Stimulated activated CD4-positive, alpha-beta T cell treated with anti-CD3 and anti-CD28 coated beads, Interleukin-1b, Interleukin-23, amount 100 ng/mL, for 4 hours (primary cell): Measurements from ENCODE around the gene GANC.
"Not testable (repeated sequence)": the region's sequence is repeated elsewhere in the genome, so short reads cannot be mapped to it uniquely, and the experiment has no call there.

Source experiments
- DNase-seq, 2 donors: peaks; one replicate each; pipeline ENCODE4 v3.0.0-alpha.2; 2020; ENCODE audit warnings: low read depth in 2 of 2

GANC gene

DNA sequence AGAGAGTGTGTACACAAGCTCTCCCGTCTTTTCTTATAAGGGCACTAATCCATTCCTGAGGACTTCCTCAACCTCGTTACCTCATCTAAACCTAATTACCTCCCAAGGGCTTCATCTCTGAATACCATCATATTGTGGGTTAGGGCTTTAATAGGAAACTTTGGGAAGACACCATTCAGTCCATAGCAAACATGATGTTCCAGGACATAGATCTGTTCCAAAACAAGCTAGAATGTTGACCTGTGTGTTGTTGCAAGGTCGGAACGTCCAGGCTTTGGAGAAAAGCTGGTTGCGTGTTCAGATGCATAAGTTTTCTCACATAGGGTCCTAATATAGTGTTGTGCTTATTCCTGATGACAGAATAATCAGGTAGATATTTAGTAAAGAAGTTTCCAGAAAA lies 9.9 kb downstream of the GANC start:
- no peak for DNase-seq

DNA sequence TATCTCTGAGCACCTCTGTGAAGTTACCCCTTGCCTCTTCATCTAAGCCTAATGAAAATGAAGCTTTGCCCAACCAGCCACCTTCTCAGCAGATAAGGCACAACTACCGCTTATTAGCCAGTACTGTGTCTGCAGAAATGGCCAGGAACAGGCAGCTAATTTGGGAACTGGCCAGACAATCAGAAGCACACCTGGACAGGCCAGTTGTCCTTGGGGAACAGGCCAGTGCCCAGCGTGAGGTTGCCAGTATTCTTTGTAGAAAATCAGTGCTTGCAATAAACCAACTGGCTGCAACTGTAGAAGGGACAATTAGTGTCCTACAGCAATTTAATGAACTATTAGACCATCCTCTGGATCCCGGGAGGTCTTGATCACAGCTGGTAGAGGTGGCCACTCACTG lies 10.7 kb downstream of the GANC start:
- no peak for DNase-seq

DNA sequence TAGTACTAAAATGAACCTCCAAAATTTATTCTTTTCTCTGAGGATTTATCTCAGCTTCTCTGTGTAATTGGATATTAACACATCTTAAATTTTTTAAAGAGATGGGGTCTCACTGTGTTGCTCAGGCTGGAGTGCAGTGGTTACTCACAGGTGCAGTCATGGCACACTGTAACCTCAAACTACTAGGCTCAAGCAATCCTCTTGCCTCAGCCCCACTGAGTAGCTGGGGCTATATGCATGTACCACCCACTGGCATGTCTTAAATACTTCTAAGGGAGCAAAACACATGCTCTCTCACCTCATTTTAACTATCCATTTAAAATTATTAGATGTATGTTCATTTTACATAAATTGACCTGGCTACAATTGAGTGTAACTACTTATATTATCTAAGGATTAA lies 11.6 kb downstream of the GANC start:
- no peak for DNase-seq

DNA sequence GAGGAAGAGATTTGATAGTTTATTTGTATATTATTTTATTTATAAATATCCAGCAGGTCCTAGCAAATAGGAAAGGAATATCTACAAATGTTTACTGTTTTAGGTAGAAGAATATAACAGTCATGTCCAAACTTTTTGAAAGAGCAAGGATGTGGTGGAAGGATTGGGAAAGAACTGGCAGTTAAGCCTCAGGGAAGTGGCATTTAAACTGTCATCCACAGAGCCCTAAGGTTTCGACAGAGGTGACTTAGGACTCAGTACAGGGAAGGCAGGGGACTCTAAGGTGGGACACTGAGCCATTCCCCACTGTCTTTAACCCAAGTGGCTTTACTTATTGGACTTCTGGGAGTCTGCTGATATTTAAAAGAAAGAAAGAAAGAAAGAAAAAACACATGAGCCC lies 12.0 kb downstream of the GANC start:
- no peak for DNase-seq

DNA sequence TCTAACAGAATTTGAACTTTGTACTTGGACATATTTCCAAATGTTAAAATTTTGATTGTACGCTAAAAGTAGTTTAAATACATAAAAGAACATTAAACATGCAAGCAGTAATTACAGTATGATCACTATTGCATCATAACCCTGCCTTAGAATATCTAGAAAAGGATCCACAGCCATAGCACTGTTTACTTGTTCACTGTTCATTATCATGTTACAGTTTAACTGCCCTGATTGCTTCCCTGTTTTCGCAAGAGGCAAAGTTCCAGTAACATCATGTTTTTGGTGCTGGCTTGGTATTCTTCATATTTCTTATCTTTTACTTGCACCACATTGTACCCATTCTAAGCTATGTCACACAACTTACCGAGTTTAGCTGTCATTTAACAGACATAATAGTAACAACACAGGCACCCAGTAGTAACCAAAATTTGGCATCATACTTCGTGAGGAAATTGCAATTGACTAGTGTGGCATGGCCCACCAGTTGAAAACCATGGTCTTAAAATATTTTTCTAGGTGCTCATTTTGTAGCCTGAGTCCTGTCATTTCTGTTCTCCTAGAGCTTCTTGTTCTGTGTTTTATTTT lies 13.5 kb downstream of the GANC start:
- DNase-seq = no peak

DNA sequence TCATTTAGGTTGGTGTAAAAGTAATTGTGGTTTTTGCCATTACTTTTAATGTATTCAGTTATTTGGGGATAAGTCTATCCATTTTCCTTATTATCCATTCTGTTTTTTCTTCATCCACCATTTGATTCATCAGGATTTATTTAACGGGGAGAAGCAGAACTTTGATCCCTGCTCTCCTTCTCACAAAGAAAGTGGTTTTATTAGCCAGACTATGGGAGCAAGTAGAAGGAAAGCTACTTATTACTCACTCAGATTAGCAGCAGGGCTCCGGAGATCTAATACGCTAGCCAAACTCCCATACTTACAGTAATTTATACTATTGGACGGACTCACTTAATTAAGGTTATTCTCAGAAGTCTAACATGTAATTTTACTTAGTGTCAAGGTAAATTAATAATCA lies 14.9 kb downstream of the GANC start:
- no peak for DNase-seq

DNA sequence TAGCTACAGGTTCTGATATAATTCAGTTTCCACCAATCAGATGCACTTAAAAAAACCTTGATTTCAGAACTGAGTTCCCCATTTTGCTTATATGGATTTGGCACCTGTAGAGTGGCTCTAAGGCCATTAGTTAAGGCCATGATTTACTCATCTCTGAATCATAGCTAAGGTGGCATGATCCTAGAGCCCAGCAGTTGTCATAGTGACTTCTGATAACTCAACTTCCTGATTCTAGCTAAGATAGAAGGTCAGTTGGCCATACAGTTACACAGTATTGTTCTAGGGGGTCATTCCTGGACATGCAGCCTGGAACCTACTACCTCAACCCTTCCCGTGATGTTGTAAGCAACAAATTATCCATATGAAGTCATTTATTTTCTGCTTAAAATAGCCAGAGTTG lies 16.2 kb downstream of the GANC start:
- no peak for DNase-seq

DNA sequence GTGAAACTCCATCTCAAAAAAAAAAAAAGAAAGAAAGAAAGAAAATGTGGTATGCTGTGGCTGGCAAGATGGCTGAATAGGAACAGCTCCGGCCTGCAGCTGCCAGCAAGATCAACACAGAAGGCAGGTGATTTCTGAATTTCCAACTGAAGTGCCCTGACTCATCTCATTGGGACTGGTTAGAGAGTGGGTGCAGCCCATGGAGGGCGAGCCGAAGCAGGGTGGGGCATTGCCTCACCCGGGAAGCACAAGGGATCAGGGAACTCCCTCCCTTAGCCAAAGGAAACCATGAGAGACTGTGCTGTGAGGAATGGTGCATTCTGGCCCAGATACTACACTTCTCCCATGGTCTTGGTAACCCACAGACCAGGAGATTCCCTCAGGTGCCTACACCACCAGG lies 28.0 kb downstream of the GANC start:
- DNase-seq = not testable (repeated sequence)

DNA sequence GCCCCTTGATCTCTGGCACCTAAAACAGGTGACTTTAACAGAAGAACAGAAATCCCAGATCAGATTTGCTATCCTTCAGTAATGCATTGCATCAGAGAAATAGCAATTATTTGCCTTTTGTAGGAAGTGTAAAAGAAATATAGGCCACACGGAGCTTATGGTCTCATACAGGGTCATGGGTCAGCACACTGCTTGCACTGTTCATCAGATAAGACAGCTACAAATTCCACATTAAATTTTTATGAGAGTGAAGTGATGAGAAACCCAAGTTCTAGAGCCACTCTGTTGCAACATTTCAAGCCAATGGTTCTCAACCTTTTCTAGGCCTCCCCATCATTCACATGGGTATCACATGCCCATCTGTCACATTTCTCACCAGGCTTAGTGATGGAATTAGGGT lies 33.7 kb downstream of the GANC start:
- DNase-seq = no peak

DNA sequence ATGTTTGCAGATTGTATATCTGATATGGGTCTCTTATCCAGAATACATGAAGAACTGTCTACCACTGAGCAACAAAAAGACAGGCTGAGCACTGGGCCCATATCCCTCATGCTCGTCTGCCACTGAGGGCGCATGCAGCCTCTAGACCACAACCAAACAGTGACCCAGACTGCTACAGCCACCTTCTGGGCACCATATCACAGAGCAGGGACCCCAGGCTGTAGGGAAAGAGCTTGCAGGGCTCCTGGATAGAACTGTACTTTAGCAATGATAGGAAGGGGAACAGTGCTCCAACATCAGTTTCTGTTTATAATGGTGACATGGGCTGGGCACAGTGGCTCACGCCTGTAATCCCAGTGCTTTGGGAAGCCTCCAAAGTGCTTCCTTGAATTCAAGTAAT lies 40.5 kb downstream of the GANC start:
- no peak for DNase-seq

DNA sequence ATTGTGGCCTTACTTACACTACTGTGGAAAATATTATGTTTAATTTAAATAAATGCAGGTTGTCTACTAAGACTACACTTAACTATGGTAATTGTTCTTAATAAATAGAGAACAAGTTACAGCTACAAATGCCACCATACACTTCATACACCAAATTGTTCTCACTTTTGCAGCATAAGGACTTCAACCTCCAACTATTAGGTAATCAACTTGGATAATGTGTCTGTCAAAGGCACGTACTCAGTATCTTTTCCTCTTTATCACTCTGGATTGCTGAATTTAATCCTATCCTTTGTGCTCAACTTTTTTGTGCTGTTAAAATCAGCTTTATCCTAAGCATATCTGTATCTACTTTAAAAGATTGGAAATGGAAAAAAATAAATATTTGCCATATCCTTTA lies 41.8 kb downstream of the GANC start:
- no peak for DNase-seq

DNA sequence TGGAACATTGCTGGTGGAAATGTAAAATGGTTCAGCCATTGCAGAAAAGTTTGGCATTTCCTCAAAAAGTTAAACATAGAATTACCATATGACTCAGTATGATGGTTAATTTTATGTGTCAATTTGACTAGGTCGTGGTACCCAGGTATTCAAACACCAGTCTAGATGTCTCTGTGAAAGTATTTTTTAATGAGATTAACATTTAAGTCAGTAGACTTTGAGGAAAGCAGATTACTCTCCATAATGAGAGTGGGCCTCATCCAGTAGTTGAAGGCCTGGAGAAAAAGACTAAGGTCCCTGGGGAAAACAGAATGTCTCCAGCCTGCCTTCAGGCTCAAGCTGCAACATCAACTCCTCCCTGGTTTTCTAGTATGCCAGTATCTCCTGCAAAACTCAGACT lies 42.5 kb downstream of the GANC start:
- DNase-seq = no peak

DNA sequence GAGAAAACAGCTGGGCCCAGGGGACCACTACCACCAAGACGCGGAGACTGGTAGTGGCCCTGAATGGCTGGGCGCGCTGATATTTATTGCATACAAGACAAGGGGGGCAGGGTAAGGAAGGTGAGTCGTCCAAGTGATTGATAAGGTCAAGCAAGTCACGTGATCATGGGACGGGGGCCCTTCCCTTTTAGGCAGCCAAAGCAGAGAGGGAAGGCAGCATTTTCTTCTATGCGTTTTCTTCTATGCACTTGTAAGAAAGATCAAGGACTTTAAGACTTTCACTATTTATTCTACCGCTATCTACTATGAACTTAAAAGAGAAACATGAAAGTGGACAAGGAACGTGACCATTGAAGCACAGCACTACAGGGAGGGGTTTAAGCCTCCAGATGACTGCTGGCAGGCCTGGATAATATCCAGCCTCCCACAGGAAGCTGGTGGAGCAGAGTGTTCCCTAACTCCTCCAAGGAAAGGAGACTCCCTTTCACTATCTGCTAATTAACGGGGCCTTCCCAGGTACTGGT lies 43.3 kb downstream of the GANC start:
- not testable (repeated sequence) for DNase-seq

DNA sequence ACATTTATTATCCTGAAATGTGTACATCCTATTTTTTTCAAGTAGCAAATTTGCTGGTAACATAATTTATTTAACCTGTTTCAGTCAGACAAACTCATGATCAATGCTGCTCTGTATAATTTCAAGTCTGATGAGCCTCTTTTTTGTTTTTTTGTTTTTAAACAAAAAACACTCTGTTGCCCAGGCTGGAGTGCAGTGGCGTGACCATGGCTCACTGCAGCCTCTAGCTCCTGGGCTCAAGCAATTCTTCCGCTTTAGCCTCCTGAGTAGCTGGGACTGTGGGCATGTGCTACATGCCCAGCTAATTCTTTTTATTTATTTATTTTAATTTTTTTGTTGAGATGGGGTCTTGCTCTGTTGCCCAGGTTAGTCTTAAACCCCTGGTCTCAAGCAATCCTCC lies 46.2 kb downstream of the GANC start:
- no peak for DNase-seq

DNA sequence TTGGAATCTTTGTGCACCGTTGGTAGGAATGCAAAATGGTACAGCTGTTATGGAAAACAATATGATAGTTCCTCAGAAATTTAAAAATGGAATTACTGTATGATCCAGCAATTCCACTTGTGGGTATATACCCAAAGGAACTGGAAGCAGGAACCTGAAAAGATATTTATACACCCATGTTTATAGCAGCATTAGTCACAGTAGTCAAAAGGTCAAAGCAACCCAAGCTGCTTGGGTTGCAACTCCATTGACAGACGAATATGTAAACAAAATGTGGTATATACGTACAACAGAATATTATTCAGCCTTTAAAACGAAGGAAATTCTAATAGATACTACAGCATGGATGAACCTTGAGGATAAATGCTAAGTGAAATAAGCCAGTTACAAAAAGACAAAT lies 51.3 kb downstream of the GANC start:
- DNase-seq = no peak

DNA sequence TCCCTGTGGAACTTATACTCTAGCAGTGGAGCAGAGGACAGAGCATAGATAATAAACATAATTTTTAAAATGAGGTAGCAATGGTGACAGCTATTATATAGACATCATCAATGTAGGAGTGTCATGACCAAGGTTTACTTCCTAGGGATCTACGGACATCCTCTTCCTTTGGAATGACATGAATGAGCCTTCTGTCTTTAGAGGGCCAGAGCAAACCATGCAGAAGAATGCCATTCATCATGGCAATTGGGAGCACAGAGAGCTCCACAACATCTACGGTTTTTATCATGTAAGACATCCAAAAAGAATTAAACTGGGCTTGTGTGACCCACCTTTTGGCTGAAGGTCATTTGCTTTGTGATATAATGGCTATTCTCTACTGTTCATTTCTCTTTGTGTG lies 56.2 kb downstream of the GANC start:
- DNase-seq = no peak

DNA sequence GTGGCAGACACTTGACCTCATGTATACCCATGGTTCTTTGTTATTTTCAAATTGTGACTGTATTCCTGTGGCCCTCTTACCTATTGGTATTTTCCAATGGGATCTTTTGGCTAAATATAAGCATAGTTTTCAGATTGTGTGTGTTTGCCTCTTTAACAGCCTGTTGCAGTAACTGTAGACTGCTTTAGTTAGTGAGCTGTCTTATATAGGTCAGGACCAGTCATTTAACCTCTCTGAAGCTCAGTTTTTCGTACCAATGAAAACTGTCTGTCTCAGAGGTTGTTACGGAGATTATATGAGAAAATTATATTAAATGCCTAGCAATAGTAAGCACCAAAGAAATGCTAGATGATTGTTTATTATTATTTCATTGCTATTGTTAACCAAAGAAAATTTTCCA lies 57.0 kb downstream of the GANC start:
- DNase-seq = no peak

DNA sequence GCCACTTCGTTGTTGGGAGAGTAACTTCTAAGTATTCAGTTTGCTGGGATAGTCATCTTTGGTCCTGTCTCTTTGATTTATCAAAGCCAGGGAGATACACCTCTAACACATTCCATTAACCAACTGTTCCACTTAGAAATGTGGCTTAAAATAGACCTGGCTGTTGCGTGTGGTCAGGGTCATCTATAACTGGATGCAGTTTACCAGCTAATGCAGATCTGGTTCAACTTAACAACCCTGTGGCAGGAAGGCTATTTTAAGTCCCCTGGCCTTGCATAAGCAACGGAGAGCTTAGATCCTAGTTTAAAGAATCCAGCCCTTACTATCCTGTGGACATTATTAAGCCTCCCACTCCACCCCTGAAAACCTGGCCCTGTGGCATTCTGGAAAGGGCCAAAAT lies 58.2 kb downstream of the GANC start:
- no peak for DNase-seq

DNA sequence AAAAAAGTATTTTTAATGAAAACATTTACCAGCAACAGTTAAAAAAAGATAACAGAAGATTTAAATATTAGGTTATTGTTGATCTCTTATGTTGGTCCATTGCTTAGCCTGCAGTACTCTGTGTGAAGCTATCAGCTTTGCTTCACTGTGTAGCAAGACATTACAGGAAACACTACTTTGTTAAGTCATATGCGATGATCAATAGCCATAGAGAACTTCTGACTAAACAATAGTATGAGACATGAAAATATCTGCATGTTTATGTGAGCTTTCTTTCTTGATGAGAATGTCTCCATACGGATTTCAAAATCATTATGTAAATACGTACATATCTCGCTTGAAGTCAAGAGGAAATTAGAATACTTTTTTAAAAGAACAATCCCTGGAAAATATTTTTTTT lies 59.3 kb downstream of the GANC start:
- DNase-seq = no peak

DNA sequence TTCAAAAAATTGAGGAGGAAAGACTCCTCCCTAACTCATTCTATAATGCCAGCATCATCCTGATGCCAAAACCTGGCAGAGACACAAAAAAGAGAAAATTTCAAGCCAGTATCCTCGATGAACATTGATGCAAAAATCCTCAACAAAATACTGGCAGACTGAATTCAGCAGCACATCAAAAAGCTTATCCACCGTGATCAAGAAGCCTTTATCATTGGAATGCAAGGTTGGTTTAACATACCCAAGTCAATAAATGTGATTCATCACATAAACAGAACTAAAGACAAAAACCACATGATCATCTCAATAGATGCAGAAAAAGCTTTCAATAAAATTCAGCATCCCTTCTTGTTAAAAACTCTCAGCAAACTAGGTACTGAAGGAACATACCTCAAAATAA lies 62.1 kb downstream of the GANC start:
- no peak for DNase-seq

DNA sequence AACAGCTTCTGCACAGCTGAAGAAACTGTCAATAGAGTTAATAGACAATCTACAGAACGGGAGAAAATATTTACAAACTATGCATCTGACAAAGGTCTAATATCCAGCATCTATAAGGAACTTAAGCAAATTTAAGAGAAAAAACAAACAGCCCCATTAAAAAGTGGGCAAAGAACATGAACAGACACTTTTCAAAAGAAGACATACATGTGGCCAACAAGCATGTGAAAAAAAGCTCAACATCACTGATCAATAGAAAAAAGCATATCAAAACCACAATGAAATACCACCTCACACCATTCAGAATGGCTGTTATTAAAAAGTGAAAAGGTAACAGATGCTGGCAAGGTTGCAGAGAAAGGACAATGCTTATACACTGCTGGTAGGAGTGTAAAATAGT lies 63.6 kb downstream of the GANC start:
- DNase-seq = not testable (repeated sequence)

DNA sequence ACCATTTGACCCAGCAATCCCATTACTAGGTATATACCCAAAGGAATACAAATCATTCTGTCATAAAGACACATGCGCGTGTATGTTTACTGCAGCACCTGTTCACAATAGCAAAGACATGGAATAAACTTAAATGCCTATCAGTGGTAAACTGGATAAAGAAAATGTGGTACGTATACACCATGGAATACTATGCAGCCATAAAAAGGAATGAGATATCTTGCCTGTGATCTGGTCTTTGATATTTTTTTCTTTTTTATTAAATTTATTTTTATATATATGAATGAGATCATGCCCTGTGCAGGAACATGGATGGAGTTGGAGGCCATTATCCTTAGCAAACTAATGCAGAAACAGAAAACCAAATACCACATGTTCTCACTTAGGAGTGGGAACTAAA lies 64.1 kb downstream of the GANC start:
- DNase-seq = not testable (repeated sequence)

DNA sequence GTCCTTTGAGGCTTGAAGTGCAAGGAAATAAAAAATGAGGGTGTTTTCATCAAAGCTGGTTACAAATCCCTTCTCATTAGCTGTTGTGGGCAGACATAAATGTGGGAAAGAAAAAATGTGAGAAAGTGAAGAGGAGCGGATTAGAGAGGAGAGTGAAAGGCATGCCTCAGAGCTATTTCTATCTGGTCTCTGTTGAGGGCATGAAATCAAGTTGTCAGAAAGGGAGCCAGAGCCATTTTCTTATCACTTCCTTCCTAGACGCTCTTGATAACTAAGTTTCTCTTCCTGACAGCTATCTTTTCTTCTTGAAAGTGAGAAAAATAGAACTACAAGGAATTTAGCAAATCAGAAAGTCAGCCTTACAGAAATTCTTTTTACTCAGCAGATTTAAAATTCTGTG lies 65.5 kb downstream of the GANC start:
- no peak for DNase-seq

DNA sequence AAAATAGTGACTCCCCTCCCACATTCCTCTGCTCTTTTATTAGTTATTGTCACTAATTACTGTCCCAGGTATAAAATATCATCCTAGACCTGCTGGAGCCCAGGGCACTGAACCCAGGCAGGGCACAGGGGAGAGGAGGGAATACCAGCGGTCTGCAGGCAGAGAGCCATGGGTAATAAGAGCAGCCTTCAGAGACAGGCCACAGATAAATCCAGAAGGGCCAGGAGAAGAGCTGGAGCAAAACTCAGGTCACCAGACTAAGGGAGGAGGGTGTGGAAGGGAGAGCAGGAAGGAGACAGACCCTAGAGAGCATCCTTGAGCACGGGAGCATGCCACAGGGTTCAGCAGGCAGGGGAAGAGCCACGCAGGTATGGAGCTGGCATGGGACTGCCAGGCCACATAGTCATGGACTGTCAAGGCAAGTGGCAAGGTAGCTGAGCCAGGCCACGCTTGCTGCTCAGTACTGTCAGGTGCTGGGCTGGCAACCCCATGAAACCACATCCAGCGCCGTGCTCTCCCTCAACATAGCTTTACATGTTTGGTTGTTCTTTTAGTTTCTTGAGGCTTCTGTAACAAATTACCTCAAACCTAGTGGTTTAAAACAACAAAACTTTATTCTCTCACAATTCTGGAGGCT lies 70.7 kb downstream of the GANC start:
- DNase-seq = no peak
